ENCODE results near the gene RC3H2.

GRCh38 chr9:122949696-122950095 lies 44.5 kb upstream of the RC3H2 start:
- TF ChIP-seq POLR2A (IDR thresholded peaks at IDR 0.05; ENCODE audit: low read depth, low read length) (no peak), POLR2AphosphoS5 (IDR thresholded peaks at IDR 0.05; ENCODE audit: low read depth, low read length) (no peak), PAX5 (IDR thresholded peaks at IDR 0.05; ENCODE audit: insufficient read depth, low read length, severe bottlenecking) (no peak)

All from GM12891 (cell line).